B cell (primary cell): ENCODE results near the gene SEM1.

Experiments
- CTCF ChIP-seq: fragments of 200-600 bp; IDR thresholded peaks from one replicate; pipeline ENCODE4 v1.8.0; 2022; ENCODE audit warnings: antibody characterized with exemption, mild to moderate bottlenecking
- EZH2 ChIP-seq: IDR thresholded peaks from 2 replicates; pipeline ENCODE4 v1.6.1; 2012; ENCODE audit warnings: borderline replicate concordance, low read depth, mild to moderate bottlenecking, moderate library complexity, low read length; ENCODE audit not compliant: insufficient read depth, poor library complexity, severe bottlenecking

- no peak for TF ChIP-seq CTCF
- no peak for TF ChIP-seq EZH2
Observed at GRCh38 chr7:96728139-96728538, 18.5 kb upstream of the SEM1 start.
